Uterine smooth muscle cell (primary cell): ENCODE data around the gene RPEL1. TPM values are rescaled to one million over a fixed set of nuclear protein-coding genes. Genes with fewer than 3 reads are reported as not detected.

Experiments
- total RNA-seq: library from RNA; depleted of rRNA; stranded (reverse); fragments of >200 nt; gene quantifications from 2 replicates; pipeline ENCODE4 v1.2.3, GENCODE V29; 2014

The RPEL1 gene
- total RNA-seq: under 0.01 and 0.11 TPM in 2 replicates

DNA sequence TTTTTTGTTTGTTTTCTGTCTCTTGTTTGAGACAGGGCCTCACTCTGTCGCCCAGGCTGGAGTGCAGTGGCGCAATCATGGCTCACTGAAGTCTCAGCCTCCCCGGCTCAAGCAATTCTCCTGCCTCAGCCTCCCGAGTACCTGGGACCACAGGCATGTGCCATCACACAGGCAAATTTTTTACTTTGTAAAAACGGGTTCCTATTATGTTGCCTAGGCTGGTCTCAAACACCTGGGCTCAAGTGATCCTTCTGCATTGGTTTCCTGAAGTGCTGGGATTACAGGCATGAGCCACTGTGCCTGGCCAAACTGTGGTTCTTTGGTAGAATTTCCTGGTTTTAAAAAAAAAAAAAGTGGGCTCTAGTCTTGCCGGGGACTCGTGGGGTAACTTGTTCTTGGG lies at the start of gene RPEL1:
TSS of gene RPEL1 (plus strand) at position 301 of the 400 bp plus-strand sequence. CDS start 110 bp downstream, outside the sequence.

DNA sequence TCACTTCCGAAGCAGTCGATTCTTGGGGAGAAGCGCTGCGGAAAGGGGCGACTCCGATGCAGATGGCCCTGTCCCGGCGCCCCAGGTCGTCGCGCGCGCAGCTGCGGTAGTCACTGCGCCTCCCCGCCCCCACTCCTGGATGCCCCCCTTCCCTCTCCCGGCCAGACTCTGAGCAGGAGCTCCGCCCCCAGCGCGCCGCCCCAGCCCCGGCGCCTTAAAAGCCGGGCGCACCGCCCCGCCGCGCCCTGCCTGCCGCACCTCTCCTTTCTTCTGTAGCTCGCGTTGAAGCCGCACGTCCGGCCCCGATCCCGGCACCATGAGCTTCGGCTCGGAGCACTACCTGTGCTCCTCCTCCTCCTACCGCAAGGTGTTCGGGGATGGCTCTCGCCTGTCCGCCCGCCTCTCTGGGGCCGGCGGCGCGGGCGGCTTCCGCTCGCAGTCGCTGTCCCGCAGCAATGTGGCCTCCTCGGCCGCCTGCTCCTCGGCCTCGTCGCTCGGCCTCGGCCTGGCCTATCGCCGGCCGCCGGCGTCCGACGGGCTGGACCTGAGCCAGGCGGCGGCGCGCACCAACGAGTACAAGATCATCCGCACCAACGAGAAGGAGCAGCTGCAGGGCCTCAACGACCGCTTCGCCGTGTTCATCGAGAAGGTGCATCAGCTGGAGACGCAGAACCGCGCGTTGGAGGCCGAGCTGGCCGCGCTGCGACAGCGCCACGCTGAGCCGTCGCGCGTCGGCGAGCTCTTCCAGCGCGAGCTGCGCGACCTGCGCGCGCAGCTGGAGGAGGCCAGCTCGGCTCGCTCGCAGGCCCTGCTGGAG lies 31.4 kb downstream of the RPEL1 start, which contains the start of gene INA:
TSS of gene INA (plus strand) at position 243 of the 817 bp plus-strand sequence. CDS start at position 317, 74 bp downstream.

Other genes with a start within 250 kb of the RPEL1 start
- 54.2 and 79.4 TPM in 2 replicates for gene NT5C2, start 52.6 kb upstream of the RPEL1 start, total RNA-seq
- 0.50 and 1.3 TPM in 2 replicates for gene INA, start 31.3 kb downstream of the RPEL1 start, total RNA-seq
- 12.0 and 21.0 TPM in 2 replicates for gene PCGF6, start 105.3 kb downstream of the RPEL1 start, total RNA-seq
- 4.2 and 7.7 TPM in 2 replicates for gene TAF5, start 122.1 kb downstream of the RPEL1 start, total RNA-seq
- 184 and 196 TPM in 2 replicates for gene ATP5MK, start 150.6 kb downstream of the RPEL1 start, total RNA-seq
- 37.2 and 49.6 TPM in 2 replicates for gene PDCD11, start 150.7 kb downstream of the RPEL1 start, total RNA-seq
- 14.6 and 19.7 TPM in 2 replicates for gene CALHM2, start 206.5 kb downstream of the RPEL1 start, total RNA-seq
- gene CALHM1, start 213.0 kb downstream of the RPEL1 start, total RNA-seq: not detected in 2 replicates
- gene CALHM3, start 233.4 kb downstream of the RPEL1 start, total RNA-seq: not detected in 2 replicates
- gene NEURL1, start 247.8 kb downstream of the RPEL1 start, total RNA-seq: 0.22 and 1.00 TPM in 2 replicates